Activated CD4-positive, alpha-beta T cell treated with anti-CD3 and anti-CD28 coated beads, Interleukin-2, amount 10 ng/mL, durations not matched to agents 7 days and 5 days (primary cell): Measurements from ENCODE around the gene BLTP3A. TPM values are rescaled to one million over a fixed set of nuclear protein-coding genes. Genes with fewer than 3 reads are reported as not detected.
"Not testable (repeated sequence)": the region's sequence is repeated elsewhere in the genome, so short reads cannot be mapped to it uniquely, and the experiment has no call there.

Experiments
- CTCF ChIA-PET: fragments of 350-600 bp; sonication (Branson Sonifier 250); formaldehyde crosslinking; loops from one replicate; lab custom pipeline; 2021; ENCODE audit warnings: antibody characterized with exemption; lab: Charles Lee
- POLR2A ChIA-PET: fragments of 350-600 bp; sonication (Branson Sonifier 250); formaldehyde crosslinking; loops from one replicate; lab custom pipeline; 2021; ENCODE audit warnings: antibody characterized with exemption; lab: Charles Lee
- DNase-seq: peaks from one replicate; pipeline ENCODE4 v3.0.0-alpha.2; 2020
- H3K27ac Mint-ChIP-seq: one replicate; pipeline ENCODE4 v1.8.0; 2021; ENCODE audit warnings: mild to moderate bottlenecking, moderate library complexity, mixed read lengths
- H3K27me3 Mint-ChIP-seq: one replicate; pipeline ENCODE4 v1.8.0; 2021; ENCODE audit warnings: mixed read lengths
- H3K36me3 Mint-ChIP-seq: one replicate; pipeline ENCODE4 v1.8.0; 2021; ENCODE audit warnings: low read depth, mixed read lengths
- H3K4me1 Mint-ChIP-seq: one replicate; pipeline ENCODE4 v1.8.0; 2021; ENCODE audit warnings: mixed read lengths
- H3K4me3 Mint-ChIP-seq: one replicate; pipeline ENCODE4 v1.8.0; 2021; ENCODE audit warnings: mild to moderate bottlenecking, moderate library complexity, mixed read lengths
- H3K9me3 Mint-ChIP-seq: one replicate; pipeline ENCODE4 v1.8.0; 2021; ENCODE audit warnings: mixed read lengths
- total RNA-seq, 2 experiments: library from RNA; stranded (reverse); gene quantifications; one replicate each; pipeline ENCODE4 v1.2.3, GENCODE V29; 2021

The BLTP3A gene
- total RNA-seq, 2 experiments from 2014 or later: 11.4 to 13.8 TPM

DNA sequence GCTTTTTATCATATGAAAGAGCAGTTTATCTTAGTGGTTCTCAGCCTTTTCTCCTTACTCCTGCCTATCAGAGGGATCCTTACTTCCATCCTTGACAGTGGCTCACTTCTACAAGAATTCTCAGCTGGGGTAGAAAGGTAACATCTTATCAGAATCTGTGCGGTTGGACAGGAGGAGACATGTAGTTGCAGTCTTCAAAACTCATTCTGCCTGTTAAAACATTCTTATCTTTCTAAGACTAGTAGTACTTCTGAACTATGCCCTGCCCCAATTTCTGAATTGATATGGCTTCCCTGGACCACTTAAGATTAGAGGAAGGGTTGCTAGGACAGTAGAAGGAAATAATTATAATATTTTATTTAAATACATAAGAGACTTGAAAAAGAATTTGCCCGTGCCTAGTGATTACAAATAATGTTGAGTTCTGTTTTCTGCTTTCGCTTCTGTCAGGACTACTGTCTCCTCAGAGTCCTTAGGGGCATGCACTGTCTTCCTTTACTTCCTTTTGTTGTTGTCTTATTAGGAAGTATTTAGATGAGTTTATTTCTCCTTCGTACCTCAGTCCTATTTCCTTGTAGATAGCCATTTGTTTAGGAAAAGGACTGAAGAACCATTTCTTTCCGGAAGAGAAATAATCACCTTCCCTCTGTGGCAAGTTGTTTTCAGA is 24.9 kb downstream of the BLTP3A start:
- H3K9me3 Mint-ChIP-seq: no peaks in the 10 kb centered on the region
- H3K4me3 Mint-ChIP-seq: no peak overlapping the region
- peaks cover 2% of the 10 kb centered on the region for H3K4me1 Mint-ChIP-seq
- DNase-seq: no peak
- no peak overlapping the region for H3K27ac Mint-ChIP-seq
- H3K27me3 Mint-ChIP-seq: no peaks in the 10 kb centered on the region
- ChIA-PET CTCF (no interaction called here), POLR2A (no interaction called here)
- H3K36me3 Mint-ChIP-seq: no peaks in the 10 kb centered on the region

DNA sequence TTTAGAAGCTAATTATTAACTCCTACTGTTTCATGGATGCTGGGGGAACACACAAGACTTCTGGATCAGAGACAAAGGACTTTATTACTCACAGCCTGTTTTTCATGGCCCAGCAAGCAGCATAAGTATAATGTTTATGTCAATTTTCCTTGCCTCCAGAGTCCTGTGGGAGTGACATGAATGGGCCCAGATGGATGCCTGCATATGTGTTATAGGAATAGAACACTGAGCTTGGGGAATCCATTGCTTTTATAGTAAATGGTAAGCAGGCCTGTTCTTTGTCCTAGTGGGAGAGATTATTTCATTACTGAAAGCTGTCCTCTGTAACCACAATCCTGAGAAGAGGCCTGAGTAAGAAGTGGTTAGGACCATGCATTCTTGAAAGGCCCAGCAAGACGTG is 25.6 kb downstream of the BLTP3A start:
- no peak for DNase-seq
- ChIA-PET POLR2A (no interaction called here), CTCF (interaction anchor here (1.0 kb wide), 1 partner anchor 26 kb away, joined by 4 read pairs; the partner anchor contains the start of gene BLTP3A)
- Mint-ChIP-seq H3K27me3 (no peaks in the 10 kb centered on the region), H3K36me3 (no peaks in the 10 kb centered on the region), H3K9me3 (no peaks in the 10 kb centered on the region), H3K4me1 (peaks cover 2% of the 10 kb centered on the region), H3K4me3 (no peak overlapping the region), H3K27ac (no peak overlapping the region)

DNA sequence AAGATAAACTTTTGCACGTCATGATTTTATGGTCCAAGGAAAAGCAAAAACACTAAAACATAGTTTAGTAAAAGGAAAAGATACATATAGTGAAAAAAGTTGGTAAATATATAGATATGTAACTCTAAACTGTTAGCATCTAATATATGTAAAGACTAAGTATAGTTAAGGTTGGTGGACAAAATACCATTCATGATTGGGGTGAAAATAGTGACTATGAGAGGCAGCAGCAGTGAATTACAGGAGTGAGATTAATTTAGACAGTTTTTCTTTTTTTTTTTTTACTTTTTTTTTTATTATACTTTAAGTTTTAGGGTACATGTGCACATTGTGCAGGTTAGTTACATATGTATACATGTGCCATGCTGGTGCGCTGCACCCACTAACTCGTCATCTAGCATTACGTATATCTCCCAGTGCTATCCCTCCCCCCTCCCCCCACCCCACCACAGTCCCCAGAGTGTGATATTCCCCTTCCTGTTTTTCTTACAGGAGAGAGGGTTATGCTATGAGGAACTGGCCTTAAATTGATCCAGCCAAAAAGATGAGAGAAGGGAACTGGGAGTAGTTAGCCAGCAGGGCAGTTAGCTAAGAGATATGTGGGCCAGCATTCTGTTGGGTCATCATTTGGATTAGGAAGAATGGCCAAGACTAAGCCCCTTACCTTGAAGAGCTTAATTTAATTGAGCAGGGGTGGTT is 27.1 kb downstream of the BLTP3A start:
- H3K27me3 Mint-ChIP-seq, H3K9me3 Mint-ChIP-seq, DNase-seq, H3K4me3 Mint-ChIP-seq, H3K27ac Mint-ChIP-seq, POLR2A ChIA-PET, H3K4me1 Mint-ChIP-seq, H3K36me3 Mint-ChIP-seq: not testable (repeated sequence)
- CTCF ChIA-PET: interaction anchor here (0.6 kb wide), 1 partner anchor 62 kb away, joined by 3 read pairs; no protein-coding TSS in a partner anchor

GRCh38 chr6:34819571-34820480 is 27.9 kb downstream of the BLTP3A start:
- POLR2A ChIA-PET: no interaction called here
- H3K27me3 Mint-ChIP-seq: no peaks in the 10 kb centered on the region

GRCh38 chr6:34829137-34829536 is 37.3 kb downstream of the BLTP3A start:
- Mint-ChIP-seq H3K4me3 (no peak overlapping the region), H3K4me1 (no peaks in the 10 kb centered on the region), H3K27me3 (no peaks in the 10 kb centered on the region), H3K9me3 (no peaks in the 10 kb centered on the region), H3K27ac (no peak overlapping the region), H3K36me3 (peaks cover 9% of the 10 kb centered on the region)
- CTCF ChIA-PET: interaction anchor here (0.6 kb wide), 1 partner anchor 186 kb away, joined by 3 read pairs; no protein-coding TSS in a partner anchor
- POLR2A ChIA-PET: interaction anchor here (0.6 kb wide), 1 partner anchor 577 kb away, joined by 3 read pairs; no protein-coding TSS in a partner anchor
- no peak for DNase-seq

More at GRCh38 chr6:34819571-34820480, 27.9 kb downstream of the BLTP3A start:
- peaks cover 2% of the 10 kb centered on the region for H3K4me1 Mint-ChIP-seq
- no peak overlapping the region for H3K4me3 Mint-ChIP-seq
- H3K36me3 Mint-ChIP-seq: peaks cover 8% of the 10 kb centered on the region
- no peak for DNase-seq
- H3K27ac Mint-ChIP-seq: no peak overlapping the region
- no peaks in the 10 kb centered on the region for H3K9me3 Mint-ChIP-seq
- CTCF ChIA-PET: interaction anchor here (0.5 kb wide), 1 partner anchor 853 kb away, joined by 3 read pairs; no protein-coding TSS in a partner anchor

DNA sequence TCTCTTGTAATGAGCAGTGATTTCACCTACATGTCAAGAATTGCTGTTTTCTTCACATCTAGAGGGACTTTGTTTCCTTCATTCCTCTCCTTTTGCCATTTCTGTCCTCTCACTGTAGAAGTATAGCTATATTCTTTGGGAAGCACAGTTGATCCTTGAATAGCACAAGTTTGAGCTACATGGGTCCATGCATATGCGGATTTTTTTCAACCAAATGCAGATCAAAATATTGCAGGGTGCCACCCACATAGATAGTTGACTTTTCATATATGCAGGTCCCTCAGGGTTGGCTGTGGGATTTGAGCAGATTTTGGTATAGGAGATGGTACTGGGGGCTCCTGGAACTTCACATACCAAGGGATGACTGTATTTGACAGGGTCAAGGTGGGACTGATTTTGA is 41.1 kb downstream of the BLTP3A start:
- Mint-ChIP-seq H3K36me3 (peaks cover 26% of the 10 kb centered on the region), H3K9me3 (no peaks in the 10 kb centered on the region), H3K4me1 (peaks cover 2% of the 10 kb centered on the region), H3K27ac (no peak overlapping the region), H3K27me3 (no peaks in the 10 kb centered on the region), H3K4me3 (no peak overlapping the region)
- no peak for DNase-seq
- POLR2A ChIA-PET: no interaction called here
- CTCF ChIA-PET: no interaction called here

- no peak overlapping the region for H3K4me3 Mint-ChIP-seq
- peaks cover 10% of the 10 kb centered on the region for H3K4me1 Mint-ChIP-seq
- peaks cover 30% of the 10 kb centered on the region for H3K36me3 Mint-ChIP-seq
- no peak overlapping the region for H3K27ac Mint-ChIP-seq
- no peaks in the 10 kb centered on the region for H3K27me3 Mint-ChIP-seq
- no peaks in the 10 kb centered on the region for H3K9me3 Mint-ChIP-seq
- DNase-seq: no peak
- ChIA-PET CTCF (interaction anchor here (1.0 kb wide), 1 partner anchor 33 kb away, joined by 3 read pairs; no protein-coding TSS in a partner anchor), POLR2A (no interaction called here)
Observed at GRCh38 chr6:34834789-34835518, 43.1 kb downstream of the BLTP3A start.

GRCh38 chr6:34836008-34836407 is 44.1 kb downstream of the BLTP3A start:
- ChIA-PET POLR2A (no interaction called here), CTCF (interaction anchor here (1.0 kb wide), 1 partner anchor 9 kb away, joined by 3 read pairs; no protein-coding TSS in a partner anchor)
- no peaks in the 10 kb centered on the region for H3K27me3 Mint-ChIP-seq
- DNase-seq: no peak
- H3K4me3 Mint-ChIP-seq: no peak overlapping the region
- H3K9me3 Mint-ChIP-seq: no peaks in the 10 kb centered on the region
- peaks cover 10% of the 10 kb centered on the region for H3K4me1 Mint-ChIP-seq
- H3K27ac Mint-ChIP-seq: no peak overlapping the region
- peaks cover 28% of the 10 kb centered on the region for H3K36me3 Mint-ChIP-seq

DNA sequence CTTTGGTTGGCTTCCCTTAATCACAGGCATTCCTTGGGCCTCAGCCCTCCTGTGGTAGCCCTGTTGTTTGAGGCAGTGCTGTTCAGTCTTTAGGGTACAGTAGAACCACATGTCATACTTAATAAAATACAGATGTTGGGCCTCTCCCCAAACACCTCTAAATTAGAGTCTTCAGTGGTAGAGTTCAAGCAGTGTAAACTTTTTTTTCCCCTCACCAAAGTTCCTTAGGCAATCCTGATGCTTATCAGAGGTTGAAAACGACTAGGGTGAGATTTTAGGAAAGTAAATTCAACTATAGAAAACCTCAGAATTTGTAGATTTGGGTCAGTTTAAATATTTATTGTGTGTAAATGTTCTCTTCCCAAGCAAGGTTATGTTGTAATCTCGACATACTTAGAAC is 44.6 kb downstream of the BLTP3A start:
- ChIA-PET POLR2A (no interaction called here), CTCF (interaction anchor here (1.0 kb wide), 1 partner anchor 9 kb away, joined by 3 read pairs; no protein-coding TSS in a partner anchor)
- Mint-ChIP-seq H3K4me3 (no peak overlapping the region), H3K4me1 (peaks cover 10% of the 10 kb centered on the region), H3K27ac (no peak overlapping the region), H3K36me3 (peaks cover 28% of the 10 kb centered on the region), H3K27me3 (no peaks in the 10 kb centered on the region), H3K9me3 (no peaks in the 10 kb centered on the region)
- DNase-seq: no peak

DNA sequence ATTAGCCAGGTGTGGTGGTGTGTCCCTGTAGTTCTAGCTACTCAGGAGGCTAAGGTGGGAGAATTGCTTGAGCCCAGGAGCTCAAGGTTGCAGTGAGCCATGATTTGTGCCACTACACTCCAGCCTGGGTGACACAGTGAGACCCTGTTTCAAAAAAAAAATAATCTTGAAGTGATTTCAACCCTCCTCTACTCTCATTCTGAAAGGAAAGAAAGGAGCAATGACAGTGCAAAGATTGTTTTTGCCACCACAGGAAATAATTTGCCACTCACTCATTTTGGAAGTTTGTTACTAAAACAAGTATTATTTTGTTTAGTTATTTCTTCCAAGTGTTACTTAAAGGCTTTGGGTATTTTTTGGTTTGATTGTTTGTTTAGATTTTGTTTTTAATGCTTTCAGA is 45.6 kb downstream of the BLTP3A start:
- no peak for DNase-seq
- Mint-ChIP-seq H3K9me3 (no peaks in the 10 kb centered on the region), H3K27ac (no peak overlapping the region), H3K4me3 (no peak overlapping the region), H3K4me1 (peaks cover 10% of the 10 kb centered on the region), H3K36me3 (peaks cover 28% of the 10 kb centered on the region), H3K27me3 (no peaks in the 10 kb centered on the region)
- CTCF ChIA-PET: interaction anchor here (1.3 kb wide), 1 partner anchor 182 kb away, joined by 3 read pairs; no protein-coding TSS in a partner anchor
- POLR2A ChIA-PET: no interaction called here

DNA sequence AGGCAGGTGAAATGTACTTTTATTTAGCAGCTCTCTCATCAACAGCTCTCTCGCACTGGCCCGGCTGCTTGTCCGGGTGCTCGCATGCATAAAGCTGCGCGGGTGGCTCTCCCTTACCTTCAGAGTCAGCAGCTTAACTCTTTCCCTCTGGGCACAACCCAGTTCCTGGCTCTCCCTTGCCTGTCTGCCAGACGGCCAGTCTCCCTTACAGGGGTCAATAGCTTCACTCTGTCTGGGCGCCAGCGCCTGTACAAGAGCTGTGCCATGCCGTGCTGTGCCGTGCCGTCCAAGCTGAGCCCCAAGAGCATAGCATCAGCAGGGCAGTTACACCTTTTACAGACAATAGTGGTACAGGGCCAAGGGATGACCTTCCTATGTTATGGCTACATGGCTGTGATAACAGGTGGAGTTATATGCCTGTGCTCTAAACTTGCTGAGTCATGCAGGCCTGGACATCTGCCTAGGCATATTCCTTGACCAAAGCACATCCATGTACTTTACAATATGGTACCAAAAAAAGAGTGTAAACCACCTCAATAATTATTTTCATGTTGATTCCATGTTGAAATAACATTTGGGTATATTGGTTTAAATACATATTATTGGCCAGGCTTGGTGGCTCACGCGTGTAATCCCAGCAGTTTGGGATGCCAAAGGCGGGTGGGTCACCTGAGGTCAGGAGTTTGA is 47.9 kb downstream of the BLTP3A start:
- H3K27ac Mint-ChIP-seq: no peak overlapping the region
- no peak for DNase-seq
- CTCF ChIA-PET: no interaction called here
- POLR2A ChIA-PET: no interaction called here
- no peaks in the 10 kb centered on the region for H3K27me3 Mint-ChIP-seq
- H3K9me3 Mint-ChIP-seq: no peaks in the 10 kb centered on the region
- peaks cover 25% of the 10 kb centered on the region for H3K36me3 Mint-ChIP-seq
- H3K4me3 Mint-ChIP-seq: no peak overlapping the region
- H3K4me1 Mint-ChIP-seq: peaks cover 10% of the 10 kb centered on the region
